G401 (cell line): ENCODE results near the gene ZNF232. TPM values are rescaled to one million over a fixed set of nuclear protein-coding genes. Genes with fewer than 3 reads are reported as not detected.

ENCODE experiments used
- total RNA-seq: library from RNA; depleted of rRNA; stranded (reverse); fragments of >200 nt; shearing (Covaris generic); gene quantifications from 2 replicates; pipeline ENCODE4 v1.2.3, GENCODE V29; 2014; rRNA removed

The ZNF232 gene
- total RNA-seq, 1 experiment from 2014 or later: 10.1 TPM

Other genes starting within 250 kb of the ZNF232 start
- not detected in 2 replicates for gene C17orf107, start 212.3 kb downstream of the ZNF232 start, total RNA-seq
- not detected in 2 replicates for gene CHRNE, start 208.8 kb downstream of the ZNF232 start, total RNA-seq
- not detected in 2 replicates for gene GP1BA, start 179.6 kb downstream of the ZNF232 start, total RNA-seq
- 111 and 132 TPM in 2 replicates for gene SLC25A11, start 171.8 kb downstream of the ZNF232 start, total RNA-seq
- 86.0 and 97.4 TPM in 2 replicates for gene RNF167, start 171.6 kb downstream of the ZNF232 start, total RNA-seq
- 563 and 707 TPM in 2 replicates for gene PFN1, start 163.3 kb downstream of the ZNF232 start, total RNA-seq
- gene ENO3, start 160.8 kb downstream of the ZNF232 start, total RNA-seq: 52.8 and 75.4 TPM in 2 replicates
- gene SPAG7, start 144.1 kb downstream of the ZNF232 start, total RNA-seq: 32.3 and 59.7 TPM in 2 replicates
- 6.9 and 16.9 TPM in 2 replicates for gene CAMTA2, start 124.2 kb downstream of the ZNF232 start, total RNA-seq
- gene INCA1, start 114.4 kb downstream of the ZNF232 start, total RNA-seq: 0.14 TPM in 1 of 2 replicates, not detected in the other
- gene KIF1C, start 113.9 kb downstream of the ZNF232 start, total RNA-seq: 75.6 and 95.9 TPM in 2 replicates
- not detected in 2 replicates for gene SLC52A1, start 76.5 kb downstream of the ZNF232 start, total RNA-seq
- not detected in 2 replicates for gene ZFP3, start 33.4 kb downstream of the ZNF232 start, total RNA-seq
- not detected in 2 replicates for gene USP6, start 4.2 kb upstream of the ZNF232 start, total RNA-seq
- 9.1 and 18.1 TPM in 2 replicates for gene ZNF594, start 80.0 kb upstream of the ZNF232 start, total RNA-seq
- gene SCIMP, start 123.0 kb upstream of the ZNF232 start, total RNA-seq: not detected in 2 replicates
- 54.0 and 63.0 TPM in 2 replicates for gene RABEP1, start 170.4 kb upstream of the ZNF232 start, total RNA-seq